ENCODE data around the gene NLRC4.

NLRC4 gene

GRCh38 chr2:32290000-32290339 lies 25.3 kb upstream of the NLRC4 start:
- H3K27ac ChIP-seq (ENCODE audit: low read depth, low read length), result no peak overlapping the region
- no peak overlapping the region for H3K23ac ChIP-seq (ENCODE audit: low read length)
- no peak for DNase-seq
- H4K8ac ChIP-seq (ENCODE audit: low read depth, low read length), result no peak overlapping the region
- H2AK5ac ChIP-seq (ENCODE audit: low read length), result no peak overlapping the region
- H3K4me2 ChIP-seq (ENCODE audit: low read length), result no peak overlapping the region
- H3K36me3 ChIP-seq (ENCODE audit: control insufficient read depth, insufficient read depth, low read length), result no peaks in the 10 kb centered on the region
- no peak overlapping the region for H3K4ac ChIP-seq (ENCODE audit: low read depth, low read length)
- no peak overlapping the region for H3K56ac ChIP-seq (ENCODE audit: low read length)
- no peak overlapping the region for H2BK15ac ChIP-seq (replicated peaks; ENCODE audit: low read depth)
- no peak overlapping the region for H3K9ac ChIP-seq (ENCODE audit: low read length)
- H3K4me3 ChIP-seq (ENCODE audit: low read length), result no peak overlapping the region
- no peak overlapping the region for H3K18ac ChIP-seq (ENCODE audit: low read length)
- no peaks in the 10 kb centered on the region for H3K79me2 ChIP-seq (ENCODE audit: control insufficient read depth, insufficient read depth, low read length)
- no peak overlapping the region for H2BK5ac ChIP-seq (ENCODE audit: low read length)
- no peaks in the 10 kb centered on the region for H3K4me1 ChIP-seq (ENCODE audit: control insufficient read depth, low read depth, low read length)
- WGBS (ENCODE audit: extremely low coverage, insufficient coverage, low lambda C conversion rate), result no CpG with 5 or more reads among the region's 2 CpGs
- H2BK120ac ChIP-seq (ENCODE audit: low read depth, low read length), result no peak overlapping the region
- no peak overlapping the region for H4K5ac ChIP-seq (ENCODE audit: low read length)
- H3K79me1 ChIP-seq (ENCODE audit: low read length), result no peaks in the 10 kb centered on the region
- H3K27me3 ChIP-seq (ENCODE audit: insufficient read depth, low read length, poor library complexity), result no peaks in the 10 kb centered on the region

GRCh38 chr2:32289165-32289999 lies 24.7 kb upstream of the NLRC4 start:
- DNase-seq, result no peak
- no peaks in the 10 kb centered on the region for H3K79me2 ChIP-seq (ENCODE audit: control insufficient read depth, insufficient read depth, low read length)
- H3K79me1 ChIP-seq (ENCODE audit: low read length), result no peaks in the 10 kb centered on the region
- H3K9ac ChIP-seq (ENCODE audit: low read length), result no peak overlapping the region
- no peak overlapping the region for H3K4ac ChIP-seq (ENCODE audit: low read depth, low read length)
- no peak overlapping the region for H4K5ac ChIP-seq (ENCODE audit: low read length)
- H2AK5ac ChIP-seq (ENCODE audit: low read length), result no peak overlapping the region
- H3K4me1 ChIP-seq (ENCODE audit: control insufficient read depth, low read depth, low read length), result no peaks in the 10 kb centered on the region
- no peak overlapping the region for H3K18ac ChIP-seq (ENCODE audit: low read length)
- no peak overlapping the region for H3K4me3 ChIP-seq (ENCODE audit: low read length)
- no peaks in the 10 kb centered on the region for H3K36me3 ChIP-seq (ENCODE audit: control insufficient read depth, insufficient read depth, low read length)
- no peak overlapping the region for H2BK120ac ChIP-seq (ENCODE audit: low read depth, low read length)
- no peak overlapping the region for H3K23ac ChIP-seq (ENCODE audit: low read length)
- H3K4me2 ChIP-seq (ENCODE audit: low read length), result no peak overlapping the region
- H3K27ac ChIP-seq (ENCODE audit: low read depth, low read length), result no peak overlapping the region
- H4K8ac ChIP-seq (ENCODE audit: low read depth, low read length), result no peak overlapping the region
- H3K56ac ChIP-seq (ENCODE audit: low read length), result no peak overlapping the region
- WGBS (ENCODE audit: extremely low coverage, insufficient coverage, low lambda C conversion rate), result no CpG with 5 or more reads among the region's 4 CpGs
- H2BK15ac ChIP-seq (replicated peaks; ENCODE audit: low read depth), result no peak overlapping the region
- no peaks in the 10 kb centered on the region for H3K27me3 ChIP-seq (ENCODE audit: insufficient read depth, low read length, poor library complexity)
- H2BK5ac ChIP-seq (ENCODE audit: low read length), result no peak overlapping the region

DNA sequence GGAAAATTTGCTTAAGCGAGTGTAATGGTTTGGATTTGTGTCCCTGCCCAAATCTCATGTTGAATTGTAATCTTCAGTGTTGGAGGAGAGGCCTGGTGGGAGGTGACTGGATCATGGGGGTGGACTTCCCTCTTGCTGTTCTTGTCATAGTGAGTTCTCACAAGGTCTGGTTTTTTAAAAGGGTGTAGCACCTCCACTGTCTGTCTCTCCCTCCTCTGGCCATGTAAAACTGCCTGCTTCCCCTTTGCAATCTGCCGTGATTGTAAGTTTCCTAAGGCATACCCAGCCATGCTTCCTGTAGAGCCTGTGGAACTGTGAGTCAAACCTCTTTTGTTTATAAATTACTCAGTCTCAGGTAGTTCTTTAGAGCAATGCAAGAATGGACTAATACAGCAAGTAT lies 19.6 kb upstream of the NLRC4 start:
- Histone ChIP-seq H3K18ac (ENCODE audit: low read length) (no peak overlapping the region), H3K36me3 (ENCODE audit: control insufficient read depth, insufficient read depth, low read length) (no peaks in the 10 kb centered on the region), H3K56ac (ENCODE audit: low read length) (no peak overlapping the region), H3K4me2 (ENCODE audit: low read length) (no peak overlapping the region), H3K79me1 (ENCODE audit: low read length) (no peaks in the 10 kb centered on the region), H2BK5ac (ENCODE audit: low read length) (no peak overlapping the region), H3K27ac (ENCODE audit: low read depth, low read length) (no peak overlapping the region), H3K4me1 (ENCODE audit: control insufficient read depth, low read depth, low read length) (no peaks in the 10 kb centered on the region), H2AK5ac (ENCODE audit: low read length) (no peak overlapping the region), H2BK120ac (ENCODE audit: low read depth, low read length) (no peak overlapping the region), H3K23ac (ENCODE audit: low read length) (no peak overlapping the region), H3K4me3 (ENCODE audit: low read length) (no peak overlapping the region), H3K4ac (ENCODE audit: low read depth, low read length) (no peak overlapping the region), H3K79me2 (ENCODE audit: control insufficient read depth, insufficient read depth, low read length) (no peaks in the 10 kb centered on the region), H3K27me3 (ENCODE audit: insufficient read depth, low read length, poor library complexity) (no peaks in the 10 kb centered on the region), H2BK15ac (replicated peaks; ENCODE audit: low read depth) (no peak overlapping the region), H4K5ac (ENCODE audit: low read length) (no peak overlapping the region), H4K8ac (ENCODE audit: low read depth, low read length) (no peak overlapping the region), H3K9ac (ENCODE audit: low read length) (no peak overlapping the region)
- no CpG with 5 or more reads among the region's 2 CpGs for WGBS (ENCODE audit: extremely low coverage, insufficient coverage, low lambda C conversion rate)
- DNase-seq, result no peak

DNA sequence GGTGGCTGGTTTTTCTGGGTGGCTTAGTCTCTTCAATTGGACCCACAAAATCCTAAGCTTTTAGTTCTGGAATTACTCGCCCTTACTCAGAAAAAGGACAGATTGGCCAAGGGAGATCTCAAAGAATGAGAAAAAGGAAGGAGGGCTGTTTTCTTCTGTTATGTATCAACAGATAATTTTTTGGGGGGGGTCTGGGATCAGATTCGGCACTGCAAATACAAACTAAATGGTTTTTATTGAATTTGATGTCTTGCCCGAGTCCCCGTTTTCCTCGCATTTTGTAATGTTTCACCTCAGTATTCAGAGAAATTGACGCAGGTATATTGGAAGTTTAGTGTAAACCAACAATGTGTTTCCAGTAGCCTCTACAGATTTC lies 13.8 kb upstream of the NLRC4 start:
- Histone ChIP-seq H3K56ac (ENCODE audit: low read length) (peak overlapping the region; percentile 91), H4K5ac (ENCODE audit: low read length) (no peak overlapping the region), H3K23ac (ENCODE audit: low read length) (no peak overlapping the region), H3K79me1 (ENCODE audit: low read length) (peaks cover 2% of the 10 kb centered on the region), H2AK5ac (ENCODE audit: low read length) (no peak overlapping the region), H3K27ac (ENCODE audit: low read depth, low read length) (no peak overlapping the region), H3K18ac (ENCODE audit: low read length) (no peak overlapping the region), H4K8ac (ENCODE audit: low read depth, low read length) (no peak overlapping the region), H3K4me1 (ENCODE audit: control insufficient read depth, low read depth, low read length) (no peaks in the 10 kb centered on the region), H2BK15ac (replicated peaks; ENCODE audit: low read depth) (no peak overlapping the region), H3K79me2 (ENCODE audit: control insufficient read depth, insufficient read depth, low read length) (peaks cover 5% of the 10 kb centered on the region), H3K4me2 (ENCODE audit: low read length) (peak overlapping the region; percentile 65), H3K9ac (ENCODE audit: low read length) (peak overlapping the region; percentile 62), H3K4me3 (ENCODE audit: low read length) (peak overlapping the region; percentile 65), H3K4ac (ENCODE audit: low read depth, low read length) (no peak overlapping the region), H2BK120ac (ENCODE audit: low read depth, low read length) (no peak overlapping the region), H3K36me3 (ENCODE audit: control insufficient read depth, insufficient read depth, low read length) (no peaks in the 10 kb centered on the region), H2BK5ac (ENCODE audit: low read length) (no peak overlapping the region), H3K27me3 (ENCODE audit: insufficient read depth, low read length, poor library complexity) (no peaks in the 10 kb centered on the region)
- WGBS (ENCODE audit: extremely low coverage, insufficient coverage, low lambda C conversion rate), result no CpG with 5 or more reads among the region's 6 CpGs
- DNase-seq, result no peak

- no peak within 1 kb of the TSS for H2BK120ac ChIP-seq (ENCODE audit: low read depth, low read length)
- peak within 1 kb of the TSS; percentile 62 for H3K9ac ChIP-seq (ENCODE audit: low read length)
- no CpG with 5 or more reads among the region's 59 CpGs for WGBS (ENCODE audit: extremely low coverage, insufficient coverage, low lambda C conversion rate)
- peak within 1 kb of the TSS; percentile 91 for H3K56ac ChIP-seq (ENCODE audit: low read length)
- peak within 1 kb of the TSS; percentile 9 for H3K27ac ChIP-seq (ENCODE audit: low read depth, low read length)
- peak within 1 kb of the TSS; percentile 32 for H3K18ac ChIP-seq (ENCODE audit: low read length)
- peak; percentile 96 for DNase-seq
- H4K8ac ChIP-seq (ENCODE audit: low read depth, low read length), result no peak within 1 kb of the TSS
- no peak within 1 kb of the TSS for H3K23ac ChIP-seq (ENCODE audit: low read length)
- H3K4ac ChIP-seq (ENCODE audit: low read depth, low read length), result no peak within 1 kb of the TSS
- peak within 1 kb of the TSS; percentile 65 for H3K4me3 ChIP-seq (ENCODE audit: low read length)
- peaks cover 5% of the 10 kb centered on the region for H3K79me2 ChIP-seq (ENCODE audit: control insufficient read depth, insufficient read depth, low read length)
- no peak within 1 kb of the TSS for H2BK5ac ChIP-seq (ENCODE audit: low read length)
- H3K36me3 ChIP-seq (ENCODE audit: control insufficient read depth, insufficient read depth, low read length), result no peaks in the 10 kb centered on the region
- no peak within 1 kb of the TSS for H2AK5ac ChIP-seq (ENCODE audit: low read length)
- peaks cover 2% of the 10 kb centered on the region for H3K79me1 ChIP-seq (ENCODE audit: low read length)
- H3K27me3 ChIP-seq (ENCODE audit: insufficient read depth, low read length, poor library complexity), result no peaks in the 10 kb centered on the region
- peak within 1 kb of the TSS; percentile 65 for H3K4me2 ChIP-seq (ENCODE audit: low read length)
- H2BK15ac ChIP-seq (replicated peaks; ENCODE audit: low read depth), result no peak within 1 kb of the TSS
- H4K5ac ChIP-seq (ENCODE audit: low read length), result no peak within 1 kb of the TSS
- no peaks in the 10 kb centered on the region for H3K4me1 ChIP-seq (ENCODE audit: control insufficient read depth, low read depth, low read length)
Measured at GRCh38 chr2:32277674-32278477, 13.2 kb upstream of the NLRC4 start, which contains the start of gene YIPF4. Gene YIPF4, plus strand, starts transcription at chr2:32277904. Its CDS starts 252 bp downstream, at chr2:32278156.
